ENCODE data around the gene TMTC2. TPM values are rescaled to one million over a fixed set of nuclear protein-coding genes. Genes with fewer than 3 reads are reported as not detected.
A peak's percentile ranks its signal among the peaks of the same experiment; 100 is the strongest.

Gene TMTC2
- 10 to 100 TPM; 32.3 to 33.5 (median 33.5) TPM for polyA plus RNA-seq (ENCODE audit: insufficient read length in 3 of 3)
- long read RNA-seq, donor 1, partial matches to known transcripts, result 17 of 17 reads
- long read RNA-seq, donor 1, other reads (novel, unspliced or antisense), result 0 of 17 reads
- long read RNA-seq, donor 2, full-length matches to known transcripts, result 4 of 22 reads
- long read RNA-seq, donor 2, partial matches to known transcripts, result 18 of 22 reads
- long read RNA-seq, donor 2, other reads (novel, unspliced or antisense), result 0 of 22 reads
- long read RNA-seq, donor 3, full-length matches to known transcripts, result 1 of 23 reads
- long read RNA-seq, donor 3, partial matches to known transcripts, result 22 of 23 reads
- long read RNA-seq, donor 3, other reads (novel, unspliced or antisense), result 0 of 23 reads
- long read RNA-seq, donor 4, full-length matches to known transcripts, result 4 of 4 reads
- long read RNA-seq, donor 4, partial matches to known transcripts, result 0 of 4 reads
- long read RNA-seq, donor 4, other reads (novel, unspliced or antisense), result 0 of 4 reads
- long read RNA-seq, donor 5, result 0 reads
- long read RNA-seq, donor 6, full-length matches to known transcripts, result 4 of 28 reads
- long read RNA-seq, donor 6, partial matches to known transcripts, result 24 of 28 reads
- long read RNA-seq, donor 6, other reads (novel, unspliced or antisense), result 0 of 28 reads
- long read RNA-seq, donor 7, partial matches to known transcripts, result 6 of 9 reads
- long read RNA-seq, donor 7, other reads (novel, unspliced or antisense), result 0 of 9 reads
- long read RNA-seq, donor 8, full-length matches to known transcripts, result 3 of 48 reads
- long read RNA-seq, donor 8, partial matches to known transcripts, result 45 of 48 reads
- long read RNA-seq, donor 8, other reads (novel, unspliced or antisense), result 0 of 48 reads
- long read RNA-seq, donor 9, full-length matches to known transcripts, result 2 of 8 reads
- long read RNA-seq, donor 9, partial matches to known transcripts, result 6 of 8 reads
- long read RNA-seq, donor 9, other reads (novel, unspliced or antisense), result 0 of 8 reads
- long read RNA-seq, donor 10, partial matches to known transcripts, result 12 of 12 reads
- long read RNA-seq, donor 10, other reads (novel, unspliced or antisense), result 0 of 12 reads
- long read RNA-seq, donor 11, full-length matches to known transcripts, result 5 of 5 reads
- long read RNA-seq, donor 11, partial matches to known transcripts, result 0 of 5 reads
- long read RNA-seq, donor 11, other reads (novel, unspliced or antisense), result 0 of 5 reads
- long read RNA-seq, donor 12, full-length matches to known transcripts, result 7 of 51 reads
- long read RNA-seq, donor 12, partial matches to known transcripts, result 44 of 51 reads
- long read RNA-seq, donor 12, other reads (novel, unspliced or antisense), result 0 of 51 reads
- long read RNA-seq, donor 13, full-length matches to known transcripts, result 1 of 10 reads
- long read RNA-seq, donor 13, partial matches to known transcripts, result 9 of 10 reads
- long read RNA-seq, donor 13, other reads (novel, unspliced or antisense), result 0 of 10 reads
- long read RNA-seq, donor 14, result 0 reads
- long read RNA-seq, donor 15, full-length matches to known transcripts, result 8 of 27 reads
- long read RNA-seq, donor 15, partial matches to known transcripts, result 19 of 27 reads
- long read RNA-seq, donor 15, other reads (novel, unspliced or antisense), result 0 of 27 reads
- long read RNA-seq, donor 16, full-length matches to known transcripts, result 6 of 22 reads
- long read RNA-seq, donor 16, partial matches to known transcripts, result 16 of 22 reads
- long read RNA-seq, donor 16, other reads (novel, unspliced or antisense), result 0 of 22 reads

DNA sequence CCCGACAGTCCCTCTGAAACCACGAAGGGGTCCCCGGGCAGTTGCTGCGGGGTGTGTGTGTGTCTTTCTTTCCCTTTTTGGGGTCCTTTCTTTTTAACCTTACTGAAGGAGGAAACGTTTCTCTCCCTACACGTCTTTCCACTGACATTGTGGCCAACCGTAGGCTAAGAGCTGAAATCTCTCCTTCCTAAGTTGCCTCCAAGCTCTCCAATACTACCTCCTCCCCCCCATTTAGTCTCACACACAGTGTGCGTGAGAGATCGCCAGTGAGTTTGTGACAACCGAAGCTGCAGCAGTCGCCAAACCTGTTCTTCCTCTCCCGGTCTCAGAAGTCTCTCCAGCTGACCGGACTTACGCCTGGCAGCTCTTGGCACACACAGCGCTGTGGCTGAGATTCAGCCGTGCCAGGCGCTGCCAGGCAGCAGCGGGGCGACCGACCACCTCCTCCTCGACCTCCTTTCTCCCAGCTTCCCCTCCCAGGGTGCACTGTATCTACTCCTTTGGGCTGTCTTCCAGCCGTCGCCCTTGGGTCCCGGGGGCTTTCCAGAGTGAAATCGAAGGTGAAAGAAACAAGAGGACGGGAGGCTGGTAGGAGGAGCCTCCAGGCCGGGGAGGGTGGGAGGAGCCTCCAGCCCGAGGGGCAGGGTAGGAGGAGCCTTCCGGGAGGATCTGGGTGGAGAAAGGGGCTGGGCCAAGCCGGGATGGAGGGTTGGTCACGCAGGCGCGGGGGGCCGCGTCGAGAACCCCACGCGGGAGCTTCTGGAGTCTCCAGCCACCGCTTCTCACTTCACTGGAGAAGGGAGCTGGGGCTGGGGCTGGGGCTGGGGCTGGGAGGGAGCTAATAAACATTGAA is at the start of gene TMTC2:
TMTC2 (plus strand) TSS at position 739 of the 853 bp plus-strand sequence.
- DNase-seq, result peak; percentile 93

DNA sequence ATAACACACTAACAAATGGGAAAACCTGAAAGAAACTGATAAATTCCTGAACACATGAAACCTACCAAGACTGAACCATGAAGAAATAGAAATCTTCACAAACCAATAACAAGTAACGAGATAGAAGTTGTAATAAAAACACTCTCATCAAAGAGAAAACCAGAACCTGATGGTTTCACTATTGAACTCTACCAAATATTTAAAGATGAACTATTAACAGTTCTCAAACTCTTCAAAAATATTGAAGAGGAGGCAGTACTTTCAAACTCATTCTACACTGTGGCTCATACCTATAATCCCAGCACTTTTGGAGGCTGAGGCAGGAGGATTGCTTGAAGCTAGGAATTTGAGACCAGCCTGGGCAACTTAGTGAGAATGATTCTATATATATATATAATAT is 48.4 kb upstream of the TMTC2 start:
- DNase-seq, result no peak

DNA sequence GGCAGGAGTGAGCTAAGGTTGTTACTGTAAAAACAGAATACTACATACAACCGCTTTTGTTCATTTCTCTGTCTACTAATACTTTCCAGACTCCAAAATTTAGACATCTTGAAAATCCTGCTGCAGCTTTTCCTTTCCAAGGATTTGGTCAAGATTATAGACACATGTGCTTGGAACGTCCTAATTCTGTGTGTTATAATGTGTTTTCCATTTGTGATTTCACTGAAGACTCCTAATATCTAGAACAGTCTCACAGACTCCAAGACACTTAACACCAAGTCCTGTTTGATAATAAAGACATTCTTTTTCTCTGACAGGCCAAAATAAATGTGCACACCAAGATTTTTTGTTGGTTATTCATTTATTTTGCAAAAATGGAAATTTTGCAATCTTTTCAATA is 41.8 kb upstream of the TMTC2 start:
- DNase-seq, result no peak

DNA sequence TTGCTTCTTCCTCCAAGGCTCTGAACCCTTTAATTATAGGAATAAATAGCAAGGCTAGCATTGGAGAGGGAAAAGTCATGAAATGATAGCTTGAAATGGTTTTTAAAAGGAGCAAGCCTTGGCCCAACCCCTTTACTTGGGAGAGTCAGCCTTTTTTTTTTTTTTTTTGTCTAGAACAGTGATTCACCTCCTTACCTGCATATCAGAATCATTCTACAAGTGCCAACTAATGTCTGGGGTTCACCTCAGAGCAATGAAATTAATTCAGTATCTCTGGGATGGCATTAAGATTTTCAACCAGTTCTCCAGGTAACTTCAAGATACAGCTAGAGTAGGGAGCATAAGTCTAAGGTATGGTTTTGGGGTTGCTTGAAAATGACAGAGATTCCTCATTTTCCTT is 41.3 kb upstream of the TMTC2 start:
- DNase-seq, result no peak

DNA sequence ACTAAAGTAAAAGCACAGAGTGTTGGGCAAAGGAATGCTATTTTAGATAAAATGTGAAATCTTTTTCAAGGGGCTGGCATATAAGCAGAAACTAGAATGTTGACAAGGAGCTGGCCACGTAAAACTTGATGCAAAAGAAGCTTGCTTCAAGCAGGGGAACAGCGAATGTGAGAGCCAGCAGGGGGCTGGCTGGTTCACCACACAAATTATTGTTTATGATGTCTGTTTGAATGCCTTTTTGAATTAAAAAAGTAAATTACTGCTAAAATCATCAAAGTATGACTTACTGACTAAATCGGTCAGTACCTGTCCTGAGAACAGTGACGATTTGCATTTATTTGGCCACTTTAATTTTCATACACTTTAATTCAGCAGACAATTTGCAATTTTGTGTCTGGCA is 38.9 kb upstream of the TMTC2 start:
- no peak for DNase-seq

DNA sequence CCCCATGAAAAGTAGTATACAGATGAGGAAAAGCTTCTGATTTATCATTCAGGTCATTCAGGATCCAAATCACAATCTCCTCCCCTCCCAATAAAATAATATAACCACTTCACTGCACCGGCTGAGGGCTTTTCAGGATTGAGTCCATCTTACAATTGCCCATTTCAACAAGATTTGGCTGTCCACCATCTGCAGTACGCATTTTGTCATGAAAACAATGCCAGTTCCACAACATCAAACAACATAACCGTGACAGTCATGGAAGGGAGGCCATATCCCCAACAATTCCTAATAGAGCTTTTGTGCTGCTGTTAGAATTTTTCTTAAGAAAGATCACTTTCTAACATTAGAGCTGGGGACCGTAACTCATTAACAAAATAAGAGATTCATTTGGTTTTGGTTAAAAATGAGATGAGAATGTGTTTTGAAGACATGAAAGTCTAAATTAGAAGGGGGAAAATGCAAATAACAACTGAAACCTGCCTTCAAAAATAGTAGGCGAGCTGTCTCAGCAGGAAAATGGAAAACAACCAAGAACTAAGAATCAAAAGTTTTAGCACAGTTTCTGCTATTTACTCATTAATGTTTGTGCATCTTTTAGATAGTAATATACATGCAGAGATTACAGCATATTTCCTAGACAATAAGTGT is 38.3 kb upstream of the TMTC2 start:
- no peak for DNase-seq

DNA sequence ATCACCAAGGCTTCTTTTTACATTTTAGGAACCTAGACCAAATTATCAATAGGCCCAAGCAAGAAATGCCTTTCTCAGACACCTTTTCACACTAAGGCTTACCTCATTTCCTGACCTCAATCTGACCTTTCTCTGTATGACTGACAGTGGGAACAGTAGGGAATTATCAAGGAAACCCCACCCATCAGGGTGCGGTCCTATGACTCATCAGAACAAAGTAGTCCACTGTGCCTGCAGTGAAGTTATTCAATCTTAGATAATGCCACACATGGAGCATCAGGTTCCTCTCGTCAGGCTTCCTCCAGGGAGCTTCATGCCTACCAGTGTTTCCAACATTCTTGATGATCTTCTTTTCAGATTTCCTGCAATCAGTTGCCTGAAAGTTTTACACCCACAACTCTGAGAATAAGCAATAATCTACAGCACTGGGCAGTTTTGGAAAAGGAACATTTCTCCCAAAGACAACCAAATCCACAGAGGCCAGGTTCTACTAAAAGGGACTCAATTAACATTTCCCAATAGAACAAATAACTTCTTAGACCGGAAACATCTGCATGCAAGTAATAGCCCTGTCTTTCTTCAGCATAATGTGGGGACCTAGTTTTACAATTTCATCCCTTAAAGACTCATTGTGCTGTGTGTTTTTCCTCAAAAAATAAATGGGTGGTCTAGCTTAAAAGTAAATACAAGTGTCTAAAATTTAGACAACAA is 35.9 kb upstream of the TMTC2 start:
- no peak for DNase-seq

DNA sequence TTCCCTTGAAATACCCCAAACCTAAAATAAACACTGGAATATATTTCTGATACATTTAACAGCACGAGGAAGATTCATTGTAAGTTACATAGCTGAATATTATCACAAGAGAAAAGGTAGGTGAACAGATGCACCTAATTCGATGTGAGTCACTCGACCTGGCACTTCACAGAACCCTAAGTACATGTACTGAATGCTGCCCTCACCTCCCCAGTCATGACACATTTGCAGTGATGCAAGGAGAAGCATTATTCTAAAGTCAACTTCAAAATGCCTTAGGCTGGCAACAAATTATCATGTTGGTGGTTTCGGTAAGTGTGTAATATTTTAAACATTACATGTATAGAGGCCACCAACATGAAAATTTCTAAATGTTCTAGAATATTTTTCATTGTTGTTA is 35.2 kb upstream of the TMTC2 start:
- DNase-seq, result no peak

DNA sequence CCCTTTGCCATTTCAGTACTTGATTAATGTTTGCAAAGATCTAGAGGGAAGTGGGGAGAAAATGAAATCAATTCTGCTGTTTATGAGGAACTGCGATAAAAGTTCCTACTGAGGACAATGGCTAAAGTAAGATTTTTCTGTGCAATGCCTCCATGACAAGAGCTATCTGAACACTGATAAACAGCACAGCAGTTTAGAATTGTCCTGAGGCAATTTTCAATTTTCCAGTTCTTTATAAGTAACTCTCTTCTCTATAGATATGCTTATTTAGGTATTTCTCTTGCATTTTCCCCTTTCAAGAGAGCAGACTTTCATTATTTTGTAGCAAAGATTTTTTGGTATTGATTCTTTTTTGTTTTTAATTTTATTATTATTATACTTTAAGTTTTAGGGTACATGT is 34.6 kb upstream of the TMTC2 start:
- no peak for DNase-seq

DNA sequence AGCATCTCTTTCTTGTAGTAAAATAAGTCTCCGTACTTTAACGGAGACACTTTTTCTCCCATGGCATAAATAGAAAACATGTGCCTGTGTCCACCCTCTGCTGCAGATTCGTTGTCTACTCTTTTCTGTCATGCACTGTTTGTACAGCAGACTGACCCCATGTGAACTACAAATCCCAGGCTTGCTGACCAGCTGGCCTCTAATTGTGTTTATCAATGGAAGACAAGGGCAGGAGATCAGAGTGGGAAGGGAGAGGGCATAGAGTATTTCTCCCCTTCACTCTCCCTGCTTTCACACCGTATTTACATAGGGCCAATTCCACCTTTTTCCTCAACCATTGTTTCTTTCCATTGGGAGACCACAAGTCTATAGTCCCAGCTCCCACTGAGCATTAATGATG is 31.0 kb upstream of the TMTC2 start:
- no peak for DNase-seq

DNA sequence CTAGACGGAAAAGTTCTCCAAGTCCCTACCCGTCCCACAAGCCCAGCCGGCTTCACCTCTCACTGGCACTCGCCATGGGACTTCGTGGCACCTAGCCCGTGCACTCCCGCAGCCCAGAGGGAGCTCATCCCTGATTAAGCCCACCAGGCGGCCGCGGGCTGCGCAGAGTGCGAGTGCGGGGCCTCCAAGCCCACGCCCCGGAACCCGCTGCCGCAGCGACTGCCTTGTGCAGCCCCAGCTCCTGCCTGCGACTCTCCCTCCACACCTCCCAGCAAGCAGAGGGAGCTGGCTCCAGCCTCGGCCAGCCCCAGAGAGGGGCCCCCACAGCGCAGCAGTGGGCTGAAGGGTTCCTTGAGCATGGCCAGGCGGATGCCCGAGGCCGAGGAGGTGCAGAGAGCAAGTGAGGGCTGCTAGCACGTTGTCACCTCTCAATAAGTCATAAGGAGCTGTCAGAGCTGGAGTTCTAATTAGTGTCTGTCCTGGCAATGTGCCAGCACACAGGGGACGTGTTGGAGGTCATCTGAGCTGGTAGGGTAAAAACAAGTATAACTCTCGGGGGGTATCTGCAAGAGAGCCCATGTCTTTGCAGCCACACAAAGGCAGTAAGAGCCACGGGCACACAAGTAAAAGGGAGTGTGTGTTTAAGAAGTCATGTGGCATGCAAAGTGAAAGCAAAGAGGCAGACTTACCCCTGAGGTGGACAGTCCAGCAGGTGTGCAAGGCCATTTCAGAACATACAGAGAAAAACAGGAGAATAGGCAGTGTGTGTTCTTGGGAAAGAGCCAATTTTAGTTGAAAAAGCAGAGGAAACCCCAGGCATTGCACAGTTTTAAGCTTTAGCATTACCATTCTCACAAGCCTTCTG is 27.1 kb upstream of the TMTC2 start:
- DNase-seq, result no peak

DNA sequence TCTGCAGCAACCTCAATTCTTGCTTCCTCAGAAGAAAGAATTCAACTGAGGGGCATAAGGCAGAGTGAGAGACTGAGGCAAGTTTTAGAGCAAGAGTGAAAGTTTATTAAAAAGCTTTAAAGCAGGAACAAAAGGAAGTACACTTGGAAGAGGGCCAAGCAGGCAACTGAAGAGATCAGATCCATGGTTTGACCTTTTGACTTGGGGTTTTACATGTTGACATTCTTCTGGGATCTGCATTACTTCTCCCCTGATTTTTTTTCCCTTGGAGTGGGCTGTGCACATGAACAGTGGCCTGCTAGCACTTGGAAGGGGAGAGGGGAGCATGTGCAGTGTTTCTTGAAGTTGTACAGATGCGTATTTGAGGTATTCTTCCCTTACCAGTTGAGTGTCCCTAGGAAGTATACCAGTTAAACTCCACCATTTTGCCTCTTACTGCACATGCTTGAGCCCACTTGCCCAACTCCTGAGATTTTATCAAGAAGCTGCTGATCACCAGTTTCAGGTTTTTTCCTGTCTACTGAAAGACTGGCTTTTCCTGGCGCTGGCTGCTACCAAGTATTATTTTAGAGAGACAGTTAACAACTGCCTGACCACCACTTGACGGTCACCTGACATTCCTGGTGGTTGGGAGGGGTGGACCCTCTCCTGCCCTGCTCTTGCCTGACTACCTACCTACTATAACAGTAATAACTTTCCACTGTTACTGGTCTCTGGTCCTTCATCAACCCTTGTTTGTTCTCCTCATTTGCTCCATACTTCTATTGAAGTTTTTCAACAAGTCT is 26.0 kb upstream of the TMTC2 start:
- no peak for DNase-seq

DNA sequence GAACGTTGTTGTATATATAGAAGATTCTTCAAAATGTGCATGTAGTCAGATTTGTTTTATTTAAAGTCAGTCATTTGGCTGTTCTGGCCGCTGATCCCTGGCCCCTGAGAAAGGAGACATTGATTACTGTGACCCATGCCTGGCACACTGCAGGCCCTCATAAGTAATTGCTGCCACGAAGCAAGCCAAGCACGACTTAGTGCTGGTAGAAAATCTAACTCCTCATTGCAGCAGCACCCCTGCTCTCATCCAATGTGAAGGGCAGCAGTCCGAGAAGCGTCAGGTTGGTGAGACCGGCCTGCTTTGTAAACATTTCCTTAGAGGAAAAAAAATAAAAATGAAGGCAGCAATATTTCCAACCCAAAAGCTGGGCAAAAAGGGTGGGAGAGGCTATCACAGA is 22.8 kb upstream of the TMTC2 start:
- no peak for DNase-seq

DNA sequence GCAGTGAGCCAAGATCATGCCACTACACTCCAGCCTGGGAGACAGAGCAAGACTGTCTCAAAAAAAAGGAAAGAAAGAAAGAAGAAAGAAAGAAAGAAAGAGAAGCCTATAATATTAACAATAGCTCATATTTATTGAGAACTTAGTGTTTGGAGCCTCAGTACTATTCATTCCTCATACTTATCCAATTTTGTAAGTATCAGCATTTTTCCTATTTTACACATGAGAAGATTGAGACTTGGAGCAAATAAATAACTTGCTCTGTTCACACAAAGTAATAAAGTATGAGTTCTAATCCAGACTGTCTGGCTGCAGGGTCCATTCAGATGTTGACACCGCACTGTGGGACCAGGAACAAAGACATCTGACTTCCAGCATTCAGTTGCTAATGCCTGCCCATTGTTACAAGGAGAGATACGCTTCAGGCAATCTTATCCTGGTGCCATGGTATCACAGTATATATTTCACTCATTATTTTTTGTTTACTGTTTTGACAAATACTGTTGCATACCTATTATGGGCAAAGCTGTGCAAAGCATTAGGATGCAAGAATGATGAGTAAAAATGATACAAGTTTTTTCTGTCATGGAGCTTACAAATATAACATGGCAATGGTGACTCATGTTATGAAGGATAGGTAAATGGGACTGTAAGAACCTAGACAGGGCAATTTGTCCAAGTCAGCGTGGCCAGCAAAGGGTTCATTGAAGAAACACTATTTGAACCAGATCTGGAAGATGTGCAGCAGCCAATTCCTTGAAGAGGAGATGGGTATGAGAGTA is 21.4 kb upstream of the TMTC2 start:
- DNase-seq, result no peak

DNA sequence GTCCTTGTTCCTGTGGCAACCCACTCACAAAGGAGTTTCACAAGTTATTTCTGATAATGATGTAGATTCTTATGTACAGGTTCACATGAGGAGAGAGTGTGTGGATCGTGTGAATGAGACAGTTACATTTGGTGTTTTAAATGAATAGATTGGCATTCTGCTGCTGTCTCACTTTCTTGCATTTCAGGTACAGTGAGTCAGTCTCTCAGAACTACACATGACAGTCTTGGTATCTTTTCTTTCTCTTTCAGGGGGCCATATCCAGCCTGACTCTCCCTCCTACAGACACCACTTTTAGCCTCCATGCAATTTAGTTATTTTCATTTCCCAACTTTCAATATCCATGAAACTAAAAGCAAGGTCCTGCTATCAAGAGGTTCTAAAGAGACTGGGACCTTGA is 19.9 kb upstream of the TMTC2 start:
- DNase-seq, result no peak

DNA sequence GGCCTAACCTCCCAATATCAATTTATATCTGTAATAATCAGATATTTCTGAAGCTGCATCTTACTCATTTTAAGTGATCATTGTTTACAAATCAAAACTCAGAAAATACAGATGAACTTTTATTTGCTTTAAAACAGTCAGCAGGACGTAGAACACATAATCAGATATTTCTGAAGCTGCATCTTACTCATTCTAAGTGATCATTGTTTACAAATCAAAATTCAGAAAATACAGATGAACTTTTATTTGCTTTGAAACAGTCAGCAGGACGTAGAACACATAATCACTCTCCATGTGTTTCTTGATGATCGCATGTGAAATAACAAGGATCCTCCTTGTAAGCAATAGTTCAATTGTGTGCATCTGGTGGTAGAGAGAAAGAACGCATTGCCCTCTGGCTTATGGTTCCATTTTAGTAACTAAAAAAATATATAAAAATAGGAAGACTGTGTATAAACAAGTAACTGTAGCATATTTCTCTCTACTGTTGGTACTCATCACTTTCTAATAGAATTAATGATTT is 15.0 kb upstream of the TMTC2 start:
- no peak for DNase-seq
